Stimulated activated effector memory CD8-positive, alpha-beta T cell treated with anti-CD3 and anti-CD28 coated beads, Interleukin-12 subunit alpha, Interleukin-12 subunit beta, amount 100 ng/mL, for 72 hours (primary cell): ENCODE data around the gene SPIRE2.
A peak's percentile ranks its signal among the peaks of the same experiment; 100 is the strongest.
"Not testable (repeated sequence)": the region's sequence is repeated elsewhere in the genome, so short reads cannot be mapped to it uniquely, and the experiment has no call there.

Source experiments
- ATAC-seq: fragments of 150-1000 bp; cut with Tn5 transposase; 2 replicates; pipeline ENCODE4 v1.10.0; 2021
- DNase-seq, 2 donors: peaks; one replicate each; pipeline ENCODE4 v3.0.0; 2021 to 2022; ENCODE audit warnings: low spot score in 2 of 2
- H3K27ac Mint-ChIP-seq: one replicate; pipeline ENCODE4 v1.8.0; 2022; ENCODE audit warnings: mild to moderate bottlenecking, mixed read lengths
- H3K36me3 Mint-ChIP-seq: one replicate; pipeline ENCODE4 v1.8.0; 2022; ENCODE audit warnings: mild to moderate bottlenecking, mixed read lengths
- H3K4me1 Mint-ChIP-seq: one replicate; pipeline ENCODE4 v1.8.0; 2022; ENCODE audit warnings: mixed read lengths
- H3K4me3 Mint-ChIP-seq: one replicate; pipeline ENCODE4 v1.8.0; 2022; ENCODE audit warnings: mild to moderate bottlenecking, mixed read lengths
- H3K9me3 Mint-ChIP-seq: one replicate; pipeline ENCODE4 v1.8.0; 2022; ENCODE audit warnings: mixed read lengths

The SPIRE2 gene

GRCh38 chr16:89823087-89823823 lies 5.0 kb upstream of the SPIRE2 start:
- DNase-seq: no peak
- no peak for ATAC-seq
- H3K4me1 Mint-ChIP-seq: peaks cover 29% of the 10 kb centered on the region
- H3K9me3 Mint-ChIP-seq: no peaks in the 10 kb centered on the region
- H3K4me3 Mint-ChIP-seq: no peak overlapping the region
- no peak overlapping the region for H3K27ac Mint-ChIP-seq
- no peaks in the 10 kb centered on the region for H3K36me3 Mint-ChIP-seq

- not testable (repeated sequence) for H3K9me3 Mint-ChIP-seq, ATAC-seq, H3K4me3 Mint-ChIP-seq, DNase-seq, H3K36me3 Mint-ChIP-seq, H3K27ac Mint-ChIP-seq
- peaks cover 26% of the 10 kb centered on the region for H3K4me1 Mint-ChIP-seq
Observed at GRCh38 chr16:89823824-89824148, 4.5 kb upstream of the SPIRE2 start.

GRCh38 chr16:89826531-89827382 lies 1.5 kb upstream of the SPIRE2 start:
- Mint-ChIP-seq H3K9me3 (no peaks in the 10 kb centered on the region), H3K4me1 (peaks cover 12% of the 10 kb centered on the region), H3K27ac (no peak overlapping the region), H3K4me3 (no peak overlapping the region), H3K36me3 (peaks cover 6% of the 10 kb centered on the region)
- no peak for ATAC-seq
- no peak for DNase-seq

GRCh38 chr16:89827383-89828198 lies 684 bp upstream of the SPIRE2 start:
- H3K27ac Mint-ChIP-seq: no peak overlapping the region

GRCh38 chr16:89828870-89829629 lies 775 bp downstream of the SPIRE2 start:
- no peak for DNase-seq
- Mint-ChIP-seq H3K4me3 (peak overlapping the region; percentile 38), H3K9me3 (no peaks in the 10 kb centered on the region), H3K36me3 (peaks cover 6% of the 10 kb centered on the region), H3K27ac (no peak overlapping the region), H3K4me1 (no peaks in the 10 kb centered on the region)
- ATAC-seq: no peak

More at GRCh38 chr16:89827383-89828198, 684 bp upstream of the SPIRE2 start:
- no peak for DNase-seq
- ATAC-seq: no peak
- Mint-ChIP-seq H3K4me3 (peak overlapping the region; percentile 35), H3K4me1 (peaks cover 4% of the 10 kb centered on the region), H3K9me3 (no peaks in the 10 kb centered on the region), H3K36me3 (peaks cover 6% of the 10 kb centered on the region)

- H3K27ac Mint-ChIP-seq: no peak overlapping the region
- DNase-seq: no peak
- peaks cover 6% of the 10 kb centered on the region for H3K36me3 Mint-ChIP-seq
- ATAC-seq: no peak
- H3K4me1 Mint-ChIP-seq: no peaks in the 10 kb centered on the region
- H3K9me3 Mint-ChIP-seq: no peaks in the 10 kb centered on the region
- H3K4me3 Mint-ChIP-seq: peak overlapping the region; percentile 38
Observed at GRCh38 chr16:89829630-89830437, 1.6 kb downstream of the SPIRE2 start.

- H3K36me3 Mint-ChIP-seq: peaks cover 6% of the 10 kb centered on the region
- DNase-seq (no peak), ATAC-seq (no peak)
- H3K27ac Mint-ChIP-seq: no peak overlapping the region
- no peaks in the 10 kb centered on the region for H3K4me1 Mint-ChIP-seq
- no peak overlapping the region for H3K4me3 Mint-ChIP-seq
- no peaks in the 10 kb centered on the region for H3K9me3 Mint-ChIP-seq
Observed at GRCh38 chr16:89831810-89832328, 3.6 kb downstream of the SPIRE2 start.

- not testable (repeated sequence) for H3K36me3 Mint-ChIP-seq, H3K4me3 Mint-ChIP-seq, ATAC-seq, H3K9me3 Mint-ChIP-seq, H3K27ac Mint-ChIP-seq, DNase-seq
- H3K4me1 Mint-ChIP-seq: peaks cover 15% of the 10 kb centered on the region
Observed at GRCh38 chr16:89833664-89834363, 5.5 kb downstream of the SPIRE2 start.

- H3K27ac Mint-ChIP-seq, H3K9me3 Mint-ChIP-seq, ATAC-seq, H3K4me3 Mint-ChIP-seq, H3K36me3 Mint-ChIP-seq, DNase-seq: not testable (repeated sequence)
- H3K4me1 Mint-ChIP-seq: peaks cover 25% of the 10 kb centered on the region
Observed at GRCh38 chr16:89834813-89835363, 6.6 kb downstream of the SPIRE2 start.

GRCh38 chr16:89836484-89836883 lies 8.2 kb downstream of the SPIRE2 start:
- not testable (repeated sequence) for ATAC-seq, H3K4me3 Mint-ChIP-seq, DNase-seq, H3K9me3 Mint-ChIP-seq, H3K36me3 Mint-ChIP-seq, H3K27ac Mint-ChIP-seq
- peaks cover 31% of the 10 kb centered on the region for H3K4me1 Mint-ChIP-seq

- peaks cover 7% of the 10 kb centered on the region for H3K36me3 Mint-ChIP-seq
- no peaks in the 10 kb centered on the region for H3K9me3 Mint-ChIP-seq
- DNase-seq: no peak
- H3K27ac Mint-ChIP-seq: peak overlapping the region; percentile 69
- peak overlapping the region; percentile 56 for H3K4me3 Mint-ChIP-seq
- no peak for ATAC-seq
- peaks cover 31% of the 10 kb centered on the region for H3K4me1 Mint-ChIP-seq
Observed at GRCh38 chr16:89837014-89837546, 8.8 kb downstream of the SPIRE2 start.

GRCh38 chr16:89841275-89841674 lies 13.0 kb downstream of the SPIRE2 start:
- Mint-ChIP-seq H3K4me3 (peak overlapping the region; percentile 23), H3K36me3 (peaks cover 7% of the 10 kb centered on the region), H3K4me1 (peaks cover 42% of the 10 kb centered on the region), H3K9me3 (no peaks in the 10 kb centered on the region), H3K27ac (peak overlapping the region; percentile 48)
- DNase-seq (peak; percentile 64 to 88), ATAC-seq (peak; percentile 95)
